Esophagus muscularis mucosa (tissue), 3 donors: Measurements from ENCODE around the gene SS18L1.

ENCODE experiments used
- CTCF ChIP-seq, 3 experiments: fragments of 200-600 bp in 2 of 3; fragments of 450-650 bp in 1 of 3; sonication (generic) in 2 of 3; IDR thresholded peaks; one replicate each; pipeline ENCODE4 v1.5.1; 2017 to 2019; ENCODE audit warnings: antibody characterized with exemption in 3 of 3, mild to moderate bottlenecking in 2 of 3, moderate library complexity in 1 of 3
- POLR2A ChIP-seq: fragments of 450-650 bp; IDR thresholded peaks from one replicate; pipeline ENCODE4 v1.6.1; 2017; ENCODE audit warnings: antibody characterized with exemption, moderate library complexity, mild to moderate bottlenecking, low read depth

GRCh38 chr20:62105592-62105991 is 38.0 kb upstream of the SS18L1 start:
- no peak for TF ChIP-seq POLR2A
- TF ChIP-seq CTCF (IDR thresholded peaks at IDR 0.05) = no peak
